Esophagus squamous epithelium (tissue), 4 donors: ENCODE results near the gene PSENEN.

ENCODE experiments used
- POLR2A ChIP-seq, 4 donors: fragments of 450-650 bp; IDR thresholded peaks; one replicate each; pipeline ENCODE4 v1.6.1; 2017; ENCODE audit warnings: antibody characterized with exemption in 4 of 4, mild to moderate bottlenecking in 4 of 4, moderate library complexity in 3 of 4
- TF ChIP-seq, protein P1 (sequence below), 6 experiments: fragments of 450-650 bp in 4 of 6; fragments of 200-600 bp in 2 of 6; sonication (generic) in 2 of 6; IDR thresholded peaks; one replicate each; pipeline ENCODE4 v1.5.1; 2016 to 2019; ENCODE audit warnings: antibody characterized with exemption in 6 of 6, mild to moderate bottlenecking in 4 of 6, moderate library complexity in 4 of 6

DNA sequence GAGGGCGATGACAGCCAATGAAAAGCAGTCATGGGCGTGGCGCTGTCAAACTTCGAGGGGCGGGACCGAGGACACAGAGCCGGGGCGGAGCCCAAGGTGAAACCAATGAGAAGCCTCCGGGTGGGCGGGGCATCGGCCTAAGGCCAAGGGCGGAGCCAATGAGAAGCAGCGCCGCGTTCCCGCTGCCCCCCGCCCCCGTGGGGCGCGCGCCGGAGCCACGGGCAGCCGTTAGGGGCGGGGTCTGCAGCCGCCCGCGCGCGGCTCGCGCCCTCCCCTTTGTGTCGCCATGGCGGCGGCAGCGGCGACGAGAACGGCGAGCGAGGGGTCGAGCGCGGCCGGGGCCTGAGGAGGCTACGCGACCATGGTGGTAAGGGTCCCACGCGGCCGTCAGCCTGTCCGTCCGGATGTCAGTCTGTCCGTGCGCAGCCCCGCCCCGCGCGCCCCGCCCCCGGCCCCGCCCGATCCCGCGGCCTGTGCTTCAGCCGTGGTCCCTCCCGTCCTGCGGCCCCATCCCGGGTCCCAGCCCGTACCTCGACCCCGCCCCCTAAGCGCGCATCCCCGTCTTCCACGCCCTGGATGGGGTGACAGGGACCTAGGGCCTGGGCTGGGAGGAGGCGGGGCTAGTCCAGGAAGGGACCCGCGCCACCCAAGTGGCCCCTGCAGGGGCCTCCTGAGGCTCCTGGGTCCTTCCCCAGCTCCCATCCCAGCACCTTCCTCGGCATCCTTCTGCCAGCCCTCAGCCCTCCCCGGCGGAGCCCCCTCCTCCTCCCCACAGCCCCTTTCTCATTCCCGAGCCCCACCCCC is 30.0 kb downstream of the PSENEN start, which contains the start of gene ARHGAP33:
- TF ChIP-seq, protein P1, sequence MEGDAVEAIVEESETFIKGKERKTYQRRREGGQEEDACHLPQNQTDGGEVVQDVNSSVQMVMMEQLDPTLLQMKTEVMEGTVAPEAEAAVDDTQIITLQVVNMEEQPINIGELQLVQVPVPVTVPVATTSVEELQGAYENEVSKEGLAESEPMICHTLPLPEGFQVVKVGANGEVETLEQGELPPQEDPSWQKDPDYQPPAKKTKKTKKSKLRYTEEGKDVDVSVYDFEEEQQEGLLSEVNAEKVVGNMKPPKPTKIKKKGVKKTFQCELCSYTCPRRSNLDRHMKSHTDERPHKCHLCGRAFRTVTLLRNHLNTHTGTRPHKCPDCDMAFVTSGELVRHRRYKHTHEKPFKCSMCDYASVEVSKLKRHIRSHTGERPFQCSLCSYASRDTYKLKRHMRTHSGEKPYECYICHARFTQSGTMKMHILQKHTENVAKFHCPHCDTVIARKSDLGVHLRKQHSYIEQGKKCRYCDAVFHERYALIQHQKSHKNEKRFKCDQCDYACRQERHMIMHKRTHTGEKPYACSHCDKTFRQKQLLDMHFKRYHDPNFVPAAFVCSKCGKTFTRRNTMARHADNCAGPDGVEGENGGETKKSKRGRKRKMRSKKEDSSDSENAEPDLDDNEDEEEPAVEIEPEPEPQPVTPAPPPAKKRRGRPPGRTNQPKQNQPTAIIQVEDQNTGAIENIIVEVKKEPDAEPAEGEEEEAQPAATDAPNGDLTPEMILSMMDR (IDR thresholded peaks at IDR 0.05): no peak
- TF ChIP-seq POLR2A (IDR thresholded peaks at IDR 0.05): no peak
